Nephron (organoid): ENCODE measurements around the gene PLCXD3.

ENCODE experiments used
- H3K27ac Mint-ChIP-seq, 3 experiments: 2 replicates each; pipeline ENCODE4 v1.8.0; 2020; ENCODE audit warnings: mixed read lengths in 3 of 3, mild to moderate bottlenecking in 2 of 3, moderate library complexity in 1 of 3
- H3K27me3 Mint-ChIP-seq: 2 replicates; pipeline ENCODE4 v1.8.0; 2021; ENCODE audit warnings: low read depth, mild to moderate bottlenecking, moderate library complexity, mixed read lengths
- H3K36me3 Mint-ChIP-seq: 2 replicates; pipeline ENCODE4 v1.8.0; 2020; ENCODE audit warnings: low read depth, mixed read lengths
- H3K4me1 Mint-ChIP-seq: 2 replicates; pipeline ENCODE4 v1.8.0; 2020; ENCODE audit warnings: mixed read lengths
- H3K4me3 Mint-ChIP-seq, 3 experiments: 2 replicates each; pipeline ENCODE4 v1.8.0; 2020; ENCODE audit warnings: mild to moderate bottlenecking in 3 of 3, mixed read lengths in 3 of 3, moderate library complexity in 2 of 3
- H3K9me3 Mint-ChIP-seq: 2 replicates; pipeline ENCODE4 v1.8.0; 2020; ENCODE audit warnings: mixed read lengths
- TF ChIP-seq, protein P1 (sequence below), 3 experiments: fragments of 200-600 bp; sonication (generic); IDR thresholded peaks; one replicate each; pipeline ENCODE4 v1.5.0; 2021; ENCODE audit warnings: antibody characterized with exemption in 3 of 3; ENCODE audit not compliant: unreplicated experiment in 3 of 3

PLCXD3 gene

GRCh38 chr5:41306005-41306404 is 204.4 kb downstream of the PLCXD3 start:
- Mint-ChIP-seq H3K4me3 (no peak overlapping the region), H3K4me1 (no peaks in the 10 kb centered on the region), H3K36me3 (no peaks in the 10 kb centered on the region), H3K27ac (no peak overlapping the region), H3K9me3 (no peaks in the 10 kb centered on the region), H3K27me3 (peaks cover 3% of the 10 kb centered on the region)
- TF ChIP-seq, protein P1, sequence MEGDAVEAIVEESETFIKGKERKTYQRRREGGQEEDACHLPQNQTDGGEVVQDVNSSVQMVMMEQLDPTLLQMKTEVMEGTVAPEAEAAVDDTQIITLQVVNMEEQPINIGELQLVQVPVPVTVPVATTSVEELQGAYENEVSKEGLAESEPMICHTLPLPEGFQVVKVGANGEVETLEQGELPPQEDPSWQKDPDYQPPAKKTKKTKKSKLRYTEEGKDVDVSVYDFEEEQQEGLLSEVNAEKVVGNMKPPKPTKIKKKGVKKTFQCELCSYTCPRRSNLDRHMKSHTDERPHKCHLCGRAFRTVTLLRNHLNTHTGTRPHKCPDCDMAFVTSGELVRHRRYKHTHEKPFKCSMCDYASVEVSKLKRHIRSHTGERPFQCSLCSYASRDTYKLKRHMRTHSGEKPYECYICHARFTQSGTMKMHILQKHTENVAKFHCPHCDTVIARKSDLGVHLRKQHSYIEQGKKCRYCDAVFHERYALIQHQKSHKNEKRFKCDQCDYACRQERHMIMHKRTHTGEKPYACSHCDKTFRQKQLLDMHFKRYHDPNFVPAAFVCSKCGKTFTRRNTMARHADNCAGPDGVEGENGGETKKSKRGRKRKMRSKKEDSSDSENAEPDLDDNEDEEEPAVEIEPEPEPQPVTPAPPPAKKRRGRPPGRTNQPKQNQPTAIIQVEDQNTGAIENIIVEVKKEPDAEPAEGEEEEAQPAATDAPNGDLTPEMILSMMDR (IDR thresholded peaks at IDR 0.05; ENCODE audit: unreplicated experiment in 3 of 3) = no peak

DNA sequence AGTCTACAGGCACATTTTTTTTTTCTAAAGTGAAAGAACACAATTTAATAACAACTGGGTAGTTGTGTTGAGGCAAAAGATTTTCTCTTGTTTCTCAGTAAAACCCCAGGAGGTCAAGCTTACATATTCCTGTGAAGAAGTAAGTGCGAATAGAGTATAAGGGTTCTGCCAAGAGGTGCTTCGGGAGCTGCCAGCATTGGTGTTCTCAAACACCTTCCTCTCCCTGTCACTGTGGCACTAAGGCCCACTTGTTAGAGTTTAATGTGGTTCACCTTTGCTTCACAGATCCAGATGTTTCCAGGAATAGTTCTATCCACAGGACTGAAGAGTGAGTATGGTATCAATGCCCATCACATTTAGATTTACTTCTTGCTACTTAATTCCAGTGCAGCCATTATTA is 205.3 kb downstream of the PLCXD3 start:
- H3K27me3 Mint-ChIP-seq = no peaks in the 10 kb centered on the region
- H3K4me1 Mint-ChIP-seq = no peaks in the 10 kb centered on the region
- TF ChIP-seq, protein P1 (IDR thresholded peaks at IDR 0.05; ENCODE audit: unreplicated experiment in 3 of 3) = no peak
- H3K36me3 Mint-ChIP-seq = no peaks in the 10 kb centered on the region
- no peak overlapping the region for H3K4me3 Mint-ChIP-seq
- H3K27ac Mint-ChIP-seq = no peak overlapping the region
- H3K9me3 Mint-ChIP-seq = no peaks in the 10 kb centered on the region

DNA sequence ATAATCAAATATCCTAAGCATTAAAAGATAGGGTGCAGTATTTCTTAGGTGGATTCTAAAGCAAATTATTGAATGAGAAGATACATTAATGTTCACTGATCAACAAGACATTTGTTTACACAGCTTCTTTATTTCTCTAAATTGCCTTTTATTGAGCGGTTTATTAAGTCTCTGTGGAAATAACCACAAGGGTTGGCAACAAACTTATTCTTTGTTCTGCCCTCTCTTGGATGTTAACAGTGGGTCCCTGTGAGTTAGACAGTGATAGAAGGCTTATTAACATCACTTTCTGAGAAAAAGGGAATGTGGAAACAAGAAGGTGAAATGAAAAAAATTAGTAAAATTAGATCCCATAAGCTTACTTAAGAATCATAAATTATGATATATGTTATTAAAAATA is 214.3 kb downstream of the PLCXD3 start:
- no peak overlapping the region for H3K4me3 Mint-ChIP-seq
- no peaks in the 10 kb centered on the region for H3K36me3 Mint-ChIP-seq
- H3K27ac Mint-ChIP-seq = no peak overlapping the region
- TF ChIP-seq, protein P1 (IDR thresholded peaks at IDR 0.05; ENCODE audit: unreplicated experiment in 3 of 3) = no peak
- H3K27me3 Mint-ChIP-seq = no peaks in the 10 kb centered on the region
- no peaks in the 10 kb centered on the region for H3K9me3 Mint-ChIP-seq
- H3K4me1 Mint-ChIP-seq = no peaks in the 10 kb centered on the region

DNA sequence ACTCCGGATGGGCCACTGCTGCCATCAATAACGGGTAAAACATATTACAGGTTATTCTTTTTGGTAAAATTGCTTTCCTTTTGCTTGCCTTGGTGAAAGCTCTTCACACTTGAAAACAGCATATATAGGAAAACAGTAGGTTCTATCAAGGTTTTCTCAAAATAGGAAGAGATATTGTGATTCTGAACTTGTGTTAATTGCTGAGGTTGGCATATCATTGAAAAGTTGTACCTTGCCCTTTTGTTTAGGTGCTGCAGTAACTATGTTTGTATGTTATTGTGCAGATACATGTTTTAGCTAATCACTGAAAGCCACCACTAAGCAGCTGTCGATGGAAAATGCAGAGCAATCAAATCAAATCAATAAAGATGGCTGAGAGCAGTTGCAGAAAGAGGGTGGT is 219.1 kb downstream of the PLCXD3 start:
- H3K27me3 Mint-ChIP-seq = no peaks in the 10 kb centered on the region
- H3K4me1 Mint-ChIP-seq = no peaks in the 10 kb centered on the region
- H3K4me3 Mint-ChIP-seq = no peak overlapping the region
- H3K27ac Mint-ChIP-seq = no peak overlapping the region
- TF ChIP-seq, protein P1 (IDR thresholded peaks at IDR 0.05; ENCODE audit: unreplicated experiment in 3 of 3) = no peak
- H3K36me3 Mint-ChIP-seq = no peaks in the 10 kb centered on the region
- peaks cover 3% of the 10 kb centered on the region for H3K9me3 Mint-ChIP-seq

DNA sequence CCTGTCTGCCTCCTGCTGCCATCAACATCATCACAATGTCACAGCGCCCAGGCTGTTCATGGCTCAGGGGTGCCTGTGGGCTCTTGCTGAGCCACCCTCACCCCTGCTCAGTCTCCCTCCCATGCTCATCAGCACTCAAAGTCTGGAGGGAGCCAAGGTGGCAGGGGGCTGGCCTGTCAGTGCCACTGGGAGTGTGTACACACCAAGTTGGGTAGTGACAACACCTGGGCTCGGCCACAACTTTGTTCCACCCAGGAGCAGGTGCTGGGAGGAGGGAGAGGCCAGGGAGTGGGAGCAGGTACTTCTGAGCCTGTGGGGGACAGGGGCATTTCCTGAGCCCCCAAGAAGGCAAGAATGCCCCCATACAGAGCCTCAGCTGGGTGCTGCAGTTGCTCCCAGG is 219.6 kb downstream of the PLCXD3 start:
- Mint-ChIP-seq H3K27me3 (no peaks in the 10 kb centered on the region), H3K9me3 (peaks cover 3% of the 10 kb centered on the region), H3K27ac (no peak overlapping the region), H3K4me3 (no peak overlapping the region), H3K4me1 (no peaks in the 10 kb centered on the region), H3K36me3 (no peaks in the 10 kb centered on the region)
- TF ChIP-seq, protein P1 (IDR thresholded peaks at IDR 0.05; ENCODE audit: unreplicated experiment in 3 of 3) = no peak

DNA sequence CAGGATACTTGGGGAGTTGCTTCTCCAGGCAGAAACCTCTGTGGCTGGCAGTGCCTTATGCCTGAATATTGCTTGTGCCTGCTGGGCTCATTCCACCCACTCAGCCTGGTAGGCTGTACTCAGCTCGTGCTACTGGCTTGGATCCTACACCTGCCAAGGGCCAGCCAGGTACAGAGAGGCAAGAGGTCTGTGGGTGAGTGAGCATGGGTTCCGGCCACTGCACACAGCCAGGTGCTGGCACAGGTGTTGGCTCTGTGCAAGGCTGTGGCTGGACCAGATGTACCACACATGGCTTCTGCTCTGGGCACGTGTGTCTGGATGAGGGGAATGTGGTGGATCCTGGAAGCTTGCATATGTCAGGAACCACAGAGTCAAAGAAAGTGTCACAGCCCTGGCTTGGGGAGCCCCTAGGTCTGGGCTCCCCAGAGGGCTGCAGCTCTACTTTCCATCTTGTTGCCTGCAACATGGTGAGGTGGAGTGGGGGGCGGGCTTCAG is 220.4 kb downstream of the PLCXD3 start:
- Mint-ChIP-seq H3K27ac (no peak overlapping the region), H3K9me3 (peaks cover 3% of the 10 kb centered on the region), H3K36me3 (no peaks in the 10 kb centered on the region), H3K27me3 (no peaks in the 10 kb centered on the region), H3K4me1 (no peaks in the 10 kb centered on the region), H3K4me3 (no peak overlapping the region)
- TF ChIP-seq, protein P1 (IDR thresholded peaks at IDR 0.05; ENCODE audit: unreplicated experiment in 3 of 3) = no peak
